ENCODE results near the gene ASIC4. TPM values are rescaled to one million over a fixed set of nuclear protein-coding genes. Genes with fewer than 3 reads are reported as not detected.

Gene ASIC4
- total and polyA plus RNA-seq, 9 of the 15 experiments (the other 6 are each of a cell fraction or from before 2014, with no cell fraction given), result 0.07 to 19.2 (median 4.8) TPM

DNA sequence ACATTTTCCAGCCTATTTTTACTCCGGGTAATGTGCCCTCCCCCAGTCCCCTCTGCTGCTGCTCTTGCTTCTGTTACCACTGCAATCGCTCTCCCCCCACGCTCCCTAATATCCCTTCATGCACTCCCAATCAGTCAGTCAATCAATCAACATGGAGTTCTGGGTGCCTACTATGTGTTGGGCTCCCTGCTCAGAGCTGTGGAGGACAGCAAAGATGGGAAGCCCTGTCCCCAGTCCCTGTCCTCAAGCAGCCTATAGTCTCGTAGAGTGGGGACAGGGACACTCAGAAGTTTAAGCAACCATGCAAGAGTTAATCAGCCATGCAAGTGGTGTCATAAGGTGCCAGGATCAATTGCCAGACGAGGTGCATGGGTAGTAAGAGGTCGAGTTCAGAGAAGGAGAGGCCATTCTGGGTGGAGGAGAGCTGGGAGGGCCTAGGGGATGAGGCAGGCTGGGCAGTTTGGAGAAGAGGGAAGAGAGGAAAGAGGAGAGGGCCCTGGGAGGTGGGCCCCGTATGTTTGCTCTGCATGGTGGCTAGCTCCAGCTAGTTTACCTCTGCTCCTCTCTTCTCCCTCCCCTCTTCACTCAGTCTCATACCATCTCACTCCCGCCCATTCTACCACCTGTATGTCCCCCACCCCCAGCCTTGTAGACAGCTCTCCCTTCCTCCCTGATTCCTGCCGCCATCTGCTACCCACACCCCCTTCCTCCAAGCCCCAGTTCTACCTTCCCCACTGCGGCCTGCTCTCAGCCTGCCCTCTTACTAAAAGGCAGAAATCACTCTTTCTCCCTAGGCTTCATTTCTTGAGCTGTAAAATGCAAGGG lies 3.9 kb downstream of the ASIC4 start (continued):
- TF ChIP-seq, protein P1, sequence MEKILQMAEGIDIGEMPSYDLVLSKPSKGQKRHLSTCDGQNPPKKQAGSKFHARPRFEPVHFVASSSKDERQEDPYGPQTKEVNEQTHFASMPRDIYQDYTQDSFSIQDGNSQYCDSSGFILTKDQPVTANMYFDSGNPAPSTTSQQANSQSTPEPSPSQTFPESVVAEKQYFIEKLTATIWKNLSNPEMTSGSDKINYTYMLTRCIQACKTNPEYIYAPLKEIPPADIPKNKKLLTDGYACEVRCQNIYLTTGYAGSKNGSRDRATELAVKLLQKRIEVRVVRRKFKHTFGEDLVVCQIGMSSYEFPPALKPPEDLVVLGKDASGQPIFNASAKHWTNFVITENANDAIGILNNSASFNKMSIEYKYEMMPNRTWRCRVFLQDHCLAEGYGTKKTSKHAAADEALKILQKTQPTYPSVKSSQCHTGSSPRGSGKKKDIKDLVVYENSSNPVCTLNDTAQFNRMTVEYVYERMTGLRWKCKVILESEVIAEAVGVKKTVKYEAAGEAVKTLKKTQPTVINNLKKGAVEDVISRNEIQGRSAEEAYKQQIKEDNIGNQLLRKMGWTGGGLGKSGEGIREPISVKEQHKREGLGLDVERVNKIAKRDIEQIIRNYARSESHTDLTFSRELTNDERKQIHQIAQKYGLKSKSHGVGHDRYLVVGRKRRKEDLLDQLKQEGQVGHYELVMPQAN (IDR thresholded peaks at IDR 0.05; ENCODE audit: borderline replicate concordance), result no peak
- TF ChIP-seq DDX20 (tag; IDR thresholded peaks at IDR 0.05; ENCODE audit: low read depth) (no peak), SREBF2 (CRISPR knock-in tag; IDR thresholded peaks at IDR 0.05) (no peak), MAZ (CRISPR knock-in tag; conservative IDR thresholded peaks at IDR 0.05 in 1 of 2, IDR thresholded peaks at IDR 0.05 in 1 of 2) (no peak), NFRKB (IDR thresholded peaks at IDR 0.05; ENCODE audit: low read depth) (no peak)
- TF ChIP-seq, protein P2, sequence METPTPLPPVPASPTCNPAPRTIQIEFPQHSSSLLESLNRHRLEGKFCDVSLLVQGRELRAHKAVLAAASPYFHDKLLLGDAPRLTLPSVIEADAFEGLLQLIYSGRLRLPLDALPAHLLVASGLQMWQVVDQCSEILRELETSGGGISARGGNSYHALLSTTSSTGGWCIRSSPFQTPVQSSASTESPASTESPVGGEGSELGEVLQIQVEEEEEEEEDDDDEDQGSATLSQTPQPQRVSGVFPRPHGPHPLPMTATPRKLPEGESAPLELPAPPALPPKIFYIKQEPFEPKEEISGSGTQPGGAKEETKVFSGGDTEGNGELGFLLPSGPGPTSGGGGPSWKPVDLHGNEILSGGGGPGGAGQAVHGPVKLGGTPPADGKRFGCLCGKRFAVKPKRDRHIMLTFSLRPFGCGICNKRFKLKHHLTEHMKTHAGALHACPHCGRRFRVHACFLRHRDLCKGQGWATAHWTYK (CRISPR knock-in tag; IDR thresholded peaks at IDR 0.05), result no peak

Data from K562 (cell line).